Measurements from ENCODE around the gene PCDHA7. TPM values are rescaled to one million over a fixed set of nuclear protein-coding genes. Genes with fewer than 3 reads are reported as not detected.

The PCDHA7 gene
- total RNA-seq, 1 experiment from 2014 or later: not detected

GRCh38 chr5:140883373-140883772, 49.3 kb downstream of the PCDHA7 start:
- no peak overlapping the region for H2AFZ ChIP-seq
- H3K27me3 ChIP-seq (ENCODE audit: insufficient read depth, low read depth): 0 out of 2 replicates have a peak, but pooled peaks cover 8% of the 10 kb centered on the region
- no peak overlapping the region for H3K4me2 ChIP-seq
- no peak overlapping the region for H3K27ac ChIP-seq
- H3K4me3 ChIP-seq: no peak overlapping the region
- intact Hi-C loops (cut with micrococcal nuclease; ENCODE audit: unreplicated experiment): loop anchor here (5.0 kb wide), 1 partner anchor 39 kb away; no protein-coding TSS in a partner anchor
- TF ChIP-seq EZH2 (IDR thresholded peaks at IDR 0.05; ENCODE audit: low read depth): no peak
- TF ChIP-seq, protein P1, sequence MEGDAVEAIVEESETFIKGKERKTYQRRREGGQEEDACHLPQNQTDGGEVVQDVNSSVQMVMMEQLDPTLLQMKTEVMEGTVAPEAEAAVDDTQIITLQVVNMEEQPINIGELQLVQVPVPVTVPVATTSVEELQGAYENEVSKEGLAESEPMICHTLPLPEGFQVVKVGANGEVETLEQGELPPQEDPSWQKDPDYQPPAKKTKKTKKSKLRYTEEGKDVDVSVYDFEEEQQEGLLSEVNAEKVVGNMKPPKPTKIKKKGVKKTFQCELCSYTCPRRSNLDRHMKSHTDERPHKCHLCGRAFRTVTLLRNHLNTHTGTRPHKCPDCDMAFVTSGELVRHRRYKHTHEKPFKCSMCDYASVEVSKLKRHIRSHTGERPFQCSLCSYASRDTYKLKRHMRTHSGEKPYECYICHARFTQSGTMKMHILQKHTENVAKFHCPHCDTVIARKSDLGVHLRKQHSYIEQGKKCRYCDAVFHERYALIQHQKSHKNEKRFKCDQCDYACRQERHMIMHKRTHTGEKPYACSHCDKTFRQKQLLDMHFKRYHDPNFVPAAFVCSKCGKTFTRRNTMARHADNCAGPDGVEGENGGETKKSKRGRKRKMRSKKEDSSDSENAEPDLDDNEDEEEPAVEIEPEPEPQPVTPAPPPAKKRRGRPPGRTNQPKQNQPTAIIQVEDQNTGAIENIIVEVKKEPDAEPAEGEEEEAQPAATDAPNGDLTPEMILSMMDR (conservative IDR thresholded peaks at IDR 0.05): no peak
- ChIA-PET POLR2A (ENCODE audit: unreplicated experiment) (no interaction called here), CTCF (no interaction called here)
- peaks cover 6% of the 10 kb centered on the region for H3K9me3 ChIP-seq (ENCODE audit: insufficient read depth, low read depth)
- no peak for DNase-seq
- no peaks in the 10 kb centered on the region for H3F3A ChIP-seq (ENCODE audit: insufficient read depth, low read depth)
- H3K4me1 ChIP-seq (replicated peaks; ENCODE audit: insufficient read depth): no peaks in the 10 kb centered on the region
- no peaks in the 10 kb centered on the region for H3K36me3 ChIP-seq (ENCODE audit: low read depth)
- no peaks in the 10 kb centered on the region for H4K20me1 ChIP-seq (ENCODE audit: insufficient read depth)
- no TSS peak for BruUV-seq (replicated peaks)
- H3K79me2 ChIP-seq (ENCODE audit: low read depth): no peaks in the 10 kb centered on the region
- H3K9me2 ChIP-seq (ENCODE audit: insufficient read depth): no peaks in the 10 kb centered on the region; the same call in 1 of the 2 replicates

DNA sequence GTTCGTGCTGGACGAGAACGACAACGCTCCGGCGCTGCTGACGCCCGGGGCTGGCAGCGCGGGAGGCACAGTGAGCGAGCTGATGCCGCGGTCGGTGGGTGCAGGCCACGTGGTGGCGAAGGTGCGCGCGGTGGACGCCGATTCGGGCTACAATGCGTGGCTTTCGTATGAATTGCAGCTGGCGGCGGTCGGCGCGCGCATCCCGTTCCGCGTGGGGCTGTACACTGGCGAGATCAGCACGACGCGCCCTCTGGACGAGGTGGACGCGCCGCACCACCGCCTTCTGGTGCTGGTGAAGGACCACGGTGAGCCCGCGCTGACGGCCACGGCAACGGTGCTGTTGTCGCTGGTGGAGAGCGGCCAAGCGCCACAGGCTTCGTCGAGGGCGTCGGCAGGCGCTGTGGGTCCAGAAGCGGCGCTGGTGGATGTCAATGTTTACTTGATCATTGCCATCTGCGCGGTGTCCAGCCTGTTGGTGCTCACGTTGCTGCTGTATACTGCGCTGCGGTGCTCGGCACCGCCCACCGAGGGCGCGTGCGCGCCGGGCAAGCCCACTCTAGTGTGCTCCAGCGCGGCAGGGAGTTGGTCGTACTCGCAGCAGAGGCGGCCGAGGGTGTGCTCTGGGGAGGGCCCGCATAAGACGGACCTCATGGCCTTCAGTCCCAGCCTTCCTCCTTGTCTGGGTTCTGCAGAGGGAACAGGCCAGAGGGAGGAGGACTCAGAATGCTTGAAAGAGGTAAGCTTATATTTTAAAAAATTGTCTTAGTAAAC, 50.0 kb downstream of the PCDHA7 start:
- no peak for DNase-seq
- no peak overlapping the region for H3K4me3 ChIP-seq
- H3K9me3 ChIP-seq (ENCODE audit: insufficient read depth, low read depth): peaks cover 6% of the 10 kb centered on the region
- intact Hi-C loops (cut with micrococcal nuclease; ENCODE audit: unreplicated experiment): loop anchor here (5.0 kb wide), 1 partner anchor 38 kb away; no protein-coding TSS in a partner anchor
- H2AFZ ChIP-seq: no peak overlapping the region
- H3K27me3 ChIP-seq (ENCODE audit: insufficient read depth, low read depth): 0 out of 2 replicates have a peak, but pooled peaks cover 8% of the 10 kb centered on the region
- H3K4me1 ChIP-seq (replicated peaks; ENCODE audit: insufficient read depth): no peaks in the 10 kb centered on the region
- H3K79me2 ChIP-seq (ENCODE audit: low read depth): no peaks in the 10 kb centered on the region
- POLR2A ChIA-PET (ENCODE audit: unreplicated experiment): no interaction called here
- TF ChIP-seq EZH2 (IDR thresholded peaks at IDR 0.05; ENCODE audit: low read depth): no peak
- TF ChIP-seq, protein P1 (conservative IDR thresholded peaks at IDR 0.05): no peak
- BruUV-seq (replicated peaks): no TSS peak
- H3K36me3 ChIP-seq (ENCODE audit: low read depth): no peaks in the 10 kb centered on the region
- no peak overlapping the region for H3K4me2 ChIP-seq
- no peaks in the 10 kb centered on the region for H3F3A ChIP-seq (ENCODE audit: insufficient read depth, low read depth)
- no peak overlapping the region for H3K27ac ChIP-seq
- CTCF ChIA-PET: no interaction called here
- no peaks in the 10 kb centered on the region; the same call in 1 of the 2 replicates for H3K9me2 ChIP-seq (ENCODE audit: insufficient read depth)
- H4K20me1 ChIP-seq (ENCODE audit: insufficient read depth): no peaks in the 10 kb centered on the region

Other genes with a start within 250 kb of the PCDHA7 start
- 0.35 and 0.81 TPM in 2 replicates for gene CD14, start 201.1 kb upstream of the PCDHA7 start, total RNA-seq (2021)
- gene TMCO6, start 194.8 kb upstream of the PCDHA7 start, total RNA-seq (2021): 12.1 and 25.2 TPM in 2 replicates
- gene NDUFA2, start 186.6 kb upstream of the PCDHA7 start, total RNA-seq (2021): 69.7 and 72.7 TPM in 2 replicates
- 74.2 and 86.7 TPM in 2 replicates for gene IK, start 186.4 kb upstream of the PCDHA7 start, total RNA-seq (2021)
- gene WDR55, start 169.4 kb upstream of the PCDHA7 start, total RNA-seq (2021): 37.9 and 39.2 TPM in 2 replicates
- 1.2 and 2.0 TPM in 2 replicates for gene DND1, start 160.7 kb upstream of the PCDHA7 start, total RNA-seq (2021)
- 52.0 and 64.3 TPM in 2 replicates for gene HARS1, start 142.9 kb upstream of the PCDHA7 start, total RNA-seq (2021)
- gene HARS2, start 142.8 kb upstream of the PCDHA7 start, total RNA-seq (2021): 28.8 and 31.1 TPM in 2 replicates
- gene ZMAT2, start 133.8 kb upstream of the PCDHA7 start, total RNA-seq (2021): 53.5 and 60.1 TPM in 2 replicates
- gene PCDHA1, start 48.1 kb upstream of the PCDHA7 start, total RNA-seq (2021): not detected in 2 replicates
- gene PCDHA2, start 39.4 kb upstream of the PCDHA7 start, total RNA-seq (2021): not detected in 2 replicates
- gene PCDHA3, start 33.2 kb upstream of the PCDHA7 start, total RNA-seq (2021): not detected in 2 replicates
- gene PCDHA4, start 27.2 kb upstream of the PCDHA7 start, total RNA-seq (2021): not detected in 2 replicates
- gene PCDHA5, start 12.7 kb upstream of the PCDHA7 start, total RNA-seq (2021): not detected in 2 replicates
- gene PCDHA6, start 6.3 kb upstream of the PCDHA7 start, total RNA-seq (2021): not detected in 2 replicates
- not detected in 2 replicates for gene PCDHA8, start 6.9 kb downstream of the PCDHA7 start, total RNA-seq (2021)
- gene PCDHA9, start 14.1 kb downstream of the PCDHA7 start, total RNA-seq (2021): not detected in 2 replicates
- not detected in 2 replicates for gene PCDHA10, start 21.6 kb downstream of the PCDHA7 start, total RNA-seq (2021)
- not detected in 2 replicates for gene PCDHA11, start 34.7 kb downstream of the PCDHA7 start, total RNA-seq (2021)
- not detected in 2 replicates for gene PCDHA12, start 41.0 kb downstream of the PCDHA7 start, total RNA-seq (2021)
- gene PCDHA13, start 47.9 kb downstream of the PCDHA7 start, total RNA-seq (2021): not detected in 2 replicates
- gene PCDHAC1, start 92.0 kb downstream of the PCDHA7 start, total RNA-seq (2021): 0.88 and 0.90 TPM in 2 replicates
- gene PCDHAC2, start 132.2 kb downstream of the PCDHA7 start, total RNA-seq (2021): 2.8 and 3.4 TPM in 2 replicates
- gene PCDHB1, start 217.1 kb downstream of the PCDHA7 start, total RNA-seq (2021): not detected in 2 replicates

All from PC-9 (cell line).